ENCODE data around the gene RHOB.

RHOB gene

GRCh38 chr2:20401489-20401835 is 45.4 kb upstream of the RHOB start:
- TF ChIP-seq ESRRG (CRISPR knock-in tag; IDR thresholded peaks at IDR 0.05) = no peak
- no peak for TF ChIP-seq ZNF70 (CRISPR knock-in tag; IDR thresholded peaks at IDR 0.05)
- TF ChIP-seq, protein P1, sequence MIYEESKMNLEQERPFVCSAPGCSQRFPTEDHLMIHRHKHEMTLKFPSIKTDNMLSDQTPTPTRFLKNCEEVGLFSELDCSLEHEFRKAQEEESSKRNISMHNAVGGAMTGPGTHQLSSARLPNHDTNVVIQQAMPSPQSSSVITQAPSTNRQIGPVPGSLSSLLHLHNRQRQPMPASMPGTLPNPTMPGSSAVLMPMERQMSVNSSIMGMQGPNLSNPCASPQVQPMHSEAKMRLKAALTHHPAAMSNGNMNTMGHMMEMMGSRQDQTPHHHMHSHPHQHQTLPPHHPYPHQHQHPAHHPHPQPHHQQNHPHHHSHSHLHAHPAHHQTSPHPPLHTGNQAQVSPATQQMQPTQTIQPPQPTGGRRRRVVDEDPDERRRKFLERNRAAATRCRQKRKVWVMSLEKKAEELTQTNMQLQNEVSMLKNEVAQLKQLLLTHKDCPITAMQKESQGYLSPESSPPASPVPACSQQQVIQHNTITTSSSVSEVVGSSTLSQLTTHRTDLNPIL (CRISPR knock-in tag; IDR thresholded peaks at IDR 0.05; ENCODE audit: low read depth) = no peak
- no peak for TF ChIP-seq ZFP3 (CRISPR knock-in tag; IDR thresholded peaks at IDR 0.05)
- TF ChIP-seq, protein P2, sequence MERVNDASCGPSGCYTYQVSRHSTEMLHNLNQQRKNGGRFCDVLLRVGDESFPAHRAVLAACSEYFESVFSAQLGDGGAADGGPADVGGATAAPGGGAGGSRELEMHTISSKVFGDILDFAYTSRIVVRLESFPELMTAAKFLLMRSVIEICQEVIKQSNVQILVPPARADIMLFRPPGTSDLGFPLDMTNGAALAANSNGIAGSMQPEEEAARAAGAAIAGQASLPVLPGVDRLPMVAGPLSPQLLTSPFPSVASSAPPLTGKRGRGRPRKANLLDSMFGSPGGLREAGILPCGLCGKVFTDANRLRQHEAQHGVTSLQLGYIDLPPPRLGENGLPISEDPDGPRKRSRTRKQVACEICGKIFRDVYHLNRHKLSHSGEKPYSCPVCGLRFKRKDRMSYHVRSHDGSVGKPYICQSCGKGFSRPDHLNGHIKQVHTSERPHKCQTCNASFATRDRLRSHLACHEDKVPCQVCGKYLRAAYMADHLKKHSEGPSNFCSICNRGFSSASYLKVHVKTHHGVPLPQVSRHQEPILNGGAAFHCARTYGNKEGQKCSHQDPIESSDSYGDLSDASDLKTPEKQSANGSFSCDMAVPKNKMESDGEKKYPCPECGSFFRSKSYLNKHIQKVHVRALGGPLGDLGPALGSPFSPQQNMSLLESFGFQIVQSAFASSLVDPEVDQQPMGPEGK (CRISPR knock-in tag; IDR thresholded peaks at IDR 0.05; ENCODE audit: borderline replicate concordance) = no peak
- TF ChIP-seq, protein P3, sequence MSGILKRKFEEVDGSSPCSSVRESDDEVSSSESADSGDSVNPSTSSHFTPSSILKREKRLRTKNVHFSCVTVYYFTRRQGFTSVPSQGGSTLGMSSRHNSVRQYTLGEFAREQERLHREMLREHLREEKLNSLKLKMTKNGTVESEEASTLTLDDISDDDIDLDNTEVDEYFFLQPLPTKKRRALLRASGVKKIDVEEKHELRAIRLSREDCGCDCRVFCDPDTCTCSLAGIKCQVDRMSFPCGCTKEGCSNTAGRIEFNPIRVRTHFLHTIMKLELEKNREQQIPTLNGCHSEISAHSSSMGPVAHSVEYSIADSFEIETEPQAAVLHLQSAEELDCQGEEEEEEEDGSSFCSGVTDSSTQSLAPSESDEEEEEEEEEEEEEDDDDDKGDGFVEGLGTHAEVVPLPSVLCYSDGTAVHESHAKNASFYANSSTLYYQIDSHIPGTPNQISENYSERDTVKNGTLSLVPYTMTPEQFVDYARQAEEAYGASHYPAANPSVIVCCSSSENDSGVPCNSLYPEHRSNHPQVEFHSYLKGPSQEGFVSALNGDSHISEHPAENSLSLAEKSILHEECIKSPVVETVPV (CRISPR knock-in tag; IDR thresholded peaks at IDR 0.05) = no peak
- no peak for TF ChIP-seq CSDC2 (CRISPR knock-in tag; IDR thresholded peaks at IDR 0.05)
- TF ChIP-seq OSR1 (CRISPR knock-in tag; IDR thresholded peaks at IDR 0.05) = no peak
- TF ChIP-seq ARNTL (CRISPR knock-in tag; IDR thresholded peaks at IDR 0.05; ENCODE audit: borderline replicate concordance, low read depth) = no peak
- TF ChIP-seq ZC3H10 (CRISPR knock-in tag; IDR thresholded peaks at IDR 0.05) = no peak
- no peak for TF ChIP-seq ZFP30 (CRISPR knock-in tag; IDR thresholded peaks at IDR 0.05)
- TF ChIP-seq RARB (CRISPR knock-in tag; IDR thresholded peaks at IDR 0.05) = no peak
- no peak for ATAC-seq

GRCh38 chr2:20403774-20404312 is 43.0 kb upstream of the RHOB start:
- TF ChIP-seq ZNF8 (CRISPR knock-in tag; IDR thresholded peaks at IDR 0.05) (no peak), BACH2 (CRISPR knock-in tag; IDR thresholded peaks at IDR 0.05; ENCODE audit: borderline replicate concordance) (no peak), OSR1 (CRISPR knock-in tag; IDR thresholded peaks at IDR 0.05) (no peak), RARB (CRISPR knock-in tag; IDR thresholded peaks at IDR 0.05) (no peak), ZFP30 (CRISPR knock-in tag; IDR thresholded peaks at IDR 0.05) (no peak), ZNF70 (CRISPR knock-in tag; IDR thresholded peaks at IDR 0.05) (no peak), ESRRG (CRISPR knock-in tag; IDR thresholded peaks at IDR 0.05) (no peak), PPARA (CRISPR knock-in tag; IDR thresholded peaks at IDR 0.05; ENCODE audit: borderline replicate concordance) (no peak), TSHZ2 (CRISPR knock-in tag; IDR thresholded peaks at IDR 0.05) (0 out of 2 replicates have a peak, but pooled peaks have one; percentile 76), GLIS3 (CRISPR knock-in tag; IDR thresholded peaks at IDR 0.05) (no peak), ZC3H10 (CRISPR knock-in tag; IDR thresholded peaks at IDR 0.05) (no peak), ISL1 (CRISPR knock-in tag; IDR thresholded peaks at IDR 0.05) (peak; percentile 95), CSDC2 (CRISPR knock-in tag; IDR thresholded peaks at IDR 0.05) (no peak), ZFP3 (CRISPR knock-in tag; IDR thresholded peaks at IDR 0.05) (no peak), ARNTL (CRISPR knock-in tag; IDR thresholded peaks at IDR 0.05; ENCODE audit: borderline replicate concordance, low read depth) (no peak), TCF4 (CRISPR knock-in tag; IDR thresholded peaks at IDR 0.05; ENCODE audit: borderline replicate concordance) (peak; percentile 80), ZNF565 (CRISPR knock-in tag; conservative IDR thresholded peaks at IDR 0.05; ENCODE audit: low read depth) (no peak), SNAI2 (CRISPR knock-in tag; IDR thresholded peaks at IDR 0.05) (peak; percentile 91), TOX (CRISPR knock-in tag; IDR thresholded peaks at IDR 0.05; ENCODE audit: borderline replicate concordance) (no peak)
- TF ChIP-seq, protein P3 (CRISPR knock-in tag; IDR thresholded peaks at IDR 0.05) = no peak; the same call in 1 of the 2 replicates
- TF ChIP-seq, protein P4, sequence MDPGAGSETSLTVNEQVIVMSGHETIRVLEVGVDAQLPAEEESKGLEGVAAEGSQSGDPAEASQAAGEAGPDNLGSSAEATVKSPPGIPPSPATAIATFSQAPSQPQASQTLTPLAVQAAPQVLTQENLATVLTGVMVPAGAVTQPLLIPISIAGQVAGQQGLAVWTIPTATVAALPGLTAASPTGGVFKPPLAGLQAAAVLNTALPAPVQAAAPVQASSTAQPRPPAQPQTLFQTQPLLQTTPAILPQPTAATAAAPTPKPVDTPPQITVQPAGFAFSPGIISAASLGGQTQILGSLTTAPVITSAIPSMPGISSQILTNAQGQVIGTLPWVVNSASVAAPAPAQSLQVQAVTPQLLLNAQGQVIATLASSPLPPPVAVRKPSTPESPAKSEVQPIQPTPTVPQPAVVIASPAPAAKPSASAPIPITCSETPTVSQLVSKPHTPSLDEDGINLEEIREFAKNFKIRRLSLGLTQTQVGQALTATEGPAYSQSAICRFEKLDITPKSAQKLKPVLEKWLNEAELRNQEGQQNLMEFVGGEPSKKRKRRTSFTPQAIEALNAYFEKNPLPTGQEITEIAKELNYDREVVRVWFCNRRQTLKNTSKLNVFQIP (CRISPR knock-in tag; IDR thresholded peaks at IDR 0.05; ENCODE audit: borderline replicate concordance, low read depth) = no peak
- TF ChIP-seq, protein P2 (CRISPR knock-in tag; IDR thresholded peaks at IDR 0.05; ENCODE audit: borderline replicate concordance) = peak; percentile 22; the same call in 1 of the 2 replicates
- TF ChIP-seq, protein P1 (CRISPR knock-in tag; IDR thresholded peaks at IDR 0.05; ENCODE audit: low read depth) = 0 out of 2 replicates have a peak, but pooled peaks have one; percentile 83
- ATAC-seq = peak; percentile 79

Measured in SK-N-SH treated with all-trans-retinoic acid at 6 μM for 48 hours (cell line).